A549 (cell line): Measurements from ENCODE around the gene MEF2B.
A peak's percentile ranks its signal among the peaks of the same experiment; 100 is the strongest.

Experiments
- CEBPB ChIP-seq, 2 experiments: fragments of >200 bp in 1 of 2; sonication (Bioruptor Twin) in 1 of 2; formaldehyde crosslinking in 1 of 2; IDR thresholded peaks; 2 replicates each; pipeline ENCODE4 v1.6.1; 2012 to 2016
- CTCF ChIP-seq: fragments of >200 bp; sonication (Bioruptor Twin); formaldehyde crosslinking; IDR thresholded peaks from 3 replicates; pipeline ENCODE4 v1.5.1; 2016
- ESRRA ChIP-seq: fragments of 150-350 bp; IDR thresholded peaks from 2 replicates; pipeline ENCODE4 v1.6.1; 2014; ENCODE audit warnings: mild to moderate bottlenecking, low read length, borderline replicate concordance
- FOSL2 ChIP-seq, 2 experiments: fragments of 450-650 bp in 1 of 2; fragments of >200 bp in 1 of 2; sonication (Bioruptor Twin) in 1 of 2; formaldehyde crosslinking; IDR thresholded peaks; 2 replicates each; pipeline versions ENCODE4 v1.5.0 to v1.6.1; 2016 to 2020; ENCODE audit warnings: mild to moderate bottlenecking in 1 of 2, moderate library complexity in 1 of 2
- JUN ChIP-seq, 2 experiments: fragments of >200 bp; sonication (Bioruptor Twin); formaldehyde crosslinking; IDR thresholded peaks; 2 replicates in 1 of 2; 3 replicates in 1 of 2; pipeline ENCODE4 v1.6.1; 2016 to 2017
- MAX ChIP-seq: IDR thresholded peaks from 2 replicates; pipeline ENCODE4 v1.6.1; 2012
- MAZ ChIP-seq: fragments of 150-350 bp; IDR thresholded peaks from 2 replicates; pipeline ENCODE4 v1.6.1; 2014; ENCODE audit warnings: antibody characterized with exemption, low read depth, low read length, borderline replicate concordance
- POLR2A ChIP-seq: IDR thresholded peaks from 2 replicates; pipeline ENCODE4 v1.6.1; 2012; ENCODE audit warnings: mild to moderate bottlenecking, low read length
- RAD21 ChIP-seq, 2 experiments: fragments of >200 bp in 1 of 2; sonication (Bioruptor Twin) in 1 of 2; formaldehyde crosslinking in 1 of 2; IDR thresholded peaks in 1 of 2; conservative IDR thresholded peaks in 1 of 2; 2 replicates in 1 of 2; 3 replicates in 1 of 2; pipeline ENCODE4 v1.6.1; 2012 to 2018; ENCODE audit warnings: inconsistent platforms in 1 of 2
- RNF2 ChIP-seq: fragments of 200-600 bp; sonication (generic); IDR thresholded peaks from 2 replicates; pipeline ENCODE4 v1.6.1; 2016; ENCODE audit warnings: low read depth, mild to moderate bottlenecking, antibody characterized with exemption, moderate library complexity, borderline replicate concordance

- TF ChIP-seq CTCF (no peak), POLR2A (peak; percentile 13; the same call in 1 of the 2 replicates), MAZ (no peak), JUN (IDR thresholded peaks at IDR 0.05) (peak in 1 of 2 experiments; percentile 33; a peak in 1 of 5 replicates), MAX (peak; percentile 84; the same call in 1 of the 2 replicates), FOSL2 (IDR thresholded peaks at IDR 0.05) (no peak), FOSL2 (CRISPR knock-in tag; IDR thresholded peaks at IDR 0.05) (no peak), RAD21 (conservative IDR thresholded peaks at IDR 0.05 in 1 of 2, IDR thresholded peaks at IDR 0.05 in 1 of 2) (no peak), ESRRA (no peak), RNF2 (no peak), CEBPB (IDR thresholded peaks at IDR 0.05) (no peak)
Measured at GRCh38 chr19:19203012-19203856, 33.2 kb upstream of the MEF2B start, which contains the start of gene NR2C2AP.
